ENCODE data around the gene ZFYVE27.

- TF ChIP-seq EZH2 (optimal IDR thresholded peaks at IDR 0.05; ENCODE audit: low read depth, low read length) (no peak), CTCF (IDR thresholded peaks at IDR 0.05; ENCODE audit: low read length) (no peak), EZH2phosphoT487 (IDR thresholded peaks at IDR 0.05; ENCODE audit: low read length) (no peak)
These were observed 22.3 kb upstream of the ZFYVE27 start for GRCh38 chr10:97714401-97715258.

Measured in MM.1S (cell line).